COLO829 (cell line): ENCODE data around the gene SNX8.
A peak's percentile ranks its signal among the peaks of the same experiment; 100 is the strongest.
"Not testable (repeated sequence)": the region's sequence is repeated elsewhere in the genome, so short reads cannot be mapped to it uniquely, and the experiment has no call there.

Source experiments
- DNase-seq: peaks from one replicate; pipeline ENCODE4 v3.0.0; 2012; ENCODE audit warnings: low spot score

SNX8 gene

GRCh38 chr7:2325162-2325561, 10.9 kb upstream of the SNX8 start:
- DNase-seq = no peak

GRCh38 chr7:2321020-2321419, 6.8 kb upstream of the SNX8 start:
- no peak for DNase-seq

GRCh38 chr7:2317556-2318293, 3.5 kb upstream of the SNX8 start:
- DNase-seq = no peak

- no peak for DNase-seq
Observed at GRCh38 chr7:2316578-2316977, 2.3 kb upstream of the SNX8 start.

- no peak for DNase-seq
Observed at GRCh38 chr7:2315787-2316186, 1.5 kb upstream of the SNX8 start.

- not testable (repeated sequence) for DNase-seq
Observed at GRCh38 chr7:2314956-2315530, 802 bp upstream of the SNX8 start.

GRCh38 chr7:2313450-2314208, 612 bp downstream of the SNX8 start:
- DNase-seq = no peak

GRCh38 chr7:2312267-2312929, 1.8 kb downstream of the SNX8 start:
- no peak for DNase-seq

- peak; percentile 61 for DNase-seq
Observed at GRCh38 chr7:2309889-2310331, 4.3 kb downstream of the SNX8 start.

- DNase-seq = no peak
Observed at GRCh38 chr7:2307690-2308107, 6.5 kb downstream of the SNX8 start.

GRCh38 chr7:2306688-2307087, 7.6 kb downstream of the SNX8 start:
- DNase-seq = no peak

GRCh38 chr7:2305258-2305657, 9.0 kb downstream of the SNX8 start:
- DNase-seq = not testable (repeated sequence)

- not testable (repeated sequence) for DNase-seq
Observed at GRCh38 chr7:2303520-2303919, 10.7 kb downstream of the SNX8 start.

GRCh38 chr7:2302743-2303397, 11.4 kb downstream of the SNX8 start:
- DNase-seq = not testable (repeated sequence)

- no peak for DNase-seq
Observed at GRCh38 chr7:2301511-2301863, 12.8 kb downstream of the SNX8 start.

GRCh38 chr7:2299870-2300512, 14.2 kb downstream of the SNX8 start:
- no peak for DNase-seq

- no peak for DNase-seq
Observed at GRCh38 chr7:2299131-2299829, 15.0 kb downstream of the SNX8 start.

- DNase-seq = no peak
Observed at GRCh38 chr7:2296832-2297231, 17.4 kb downstream of the SNX8 start.

GRCh38 chr7:2295936-2296620, 18.2 kb downstream of the SNX8 start:
- no peak for DNase-seq

GRCh38 chr7:2290877-2291276, 23.4 kb downstream of the SNX8 start:
- no peak for DNase-seq
